ENCODE measurements around the gene AGAP1.
"Not testable (repeated sequence)": the region's sequence is repeated elsewhere in the genome, so short reads cannot be mapped to it uniquely, and the experiment has no call there.

Gene AGAP1

GRCh38 chr2:236065314-236066160 is 571.7 kb downstream of the AGAP1 start:
- no peak for DNase-seq (ENCODE audit: low read depth in 2 of 2)

- no peak for DNase-seq (ENCODE audit: low read depth in 2 of 2)
Observed at GRCh38 chr2:236070236-236070635, 576.4 kb downstream of the AGAP1 start.

- no peak for DNase-seq (ENCODE audit: low read depth in 2 of 2)
Observed at GRCh38 chr2:236073246-236073645, 579.4 kb downstream of the AGAP1 start.

- no peak for DNase-seq (ENCODE audit: low read depth in 2 of 2)
Observed at GRCh38 chr2:236073867-236074655, 580.2 kb downstream of the AGAP1 start.

GRCh38 chr2:236075802-236076201 is 582.0 kb downstream of the AGAP1 start:
- no peak for DNase-seq (ENCODE audit: low read depth in 2 of 2)

GRCh38 chr2:236078297-236079255 is 584.7 kb downstream of the AGAP1 start:
- DNase-seq (ENCODE audit: low read depth in 2 of 2): no peak

- DNase-seq (ENCODE audit: low read depth in 2 of 2): no peak
Observed at GRCh38 chr2:236080412-236080811, 586.6 kb downstream of the AGAP1 start.

- no peak for DNase-seq (ENCODE audit: low read depth in 2 of 2)
Observed at GRCh38 chr2:236081171-236081570, 587.3 kb downstream of the AGAP1 start.

- DNase-seq (ENCODE audit: low read depth in 2 of 2): no peak
Observed at GRCh38 chr2:236082061-236082460, 588.2 kb downstream of the AGAP1 start.

GRCh38 chr2:236083934-236084333 is 590.1 kb downstream of the AGAP1 start:
- DNase-seq (ENCODE audit: low read depth in 2 of 2): no peak

- no peak for DNase-seq (ENCODE audit: low read depth in 2 of 2)
Observed at GRCh38 chr2:236085211-236085610, 591.4 kb downstream of the AGAP1 start.

GRCh38 chr2:236085647-236086046 is 591.8 kb downstream of the AGAP1 start:
- no peak for DNase-seq (ENCODE audit: low read depth in 2 of 2)

GRCh38 chr2:236086403-236086970 is 592.6 kb downstream of the AGAP1 start:
- no peak for DNase-seq (ENCODE audit: low read depth in 2 of 2)

- no peak for DNase-seq (ENCODE audit: low read depth in 2 of 2)
Observed at GRCh38 chr2:236086971-236087465, 593.2 kb downstream of the AGAP1 start.

- DNase-seq (ENCODE audit: low read depth in 2 of 2): no peak
Observed at GRCh38 chr2:236088368-236089057, 594.7 kb downstream of the AGAP1 start.

GRCh38 chr2:236089271-236090026 is 595.6 kb downstream of the AGAP1 start:
- no peak for DNase-seq (ENCODE audit: low read depth in 2 of 2)

GRCh38 chr2:236090027-236090382 is 596.2 kb downstream of the AGAP1 start:
- DNase-seq (ENCODE audit: low read depth in 2 of 2): no peak

GRCh38 chr2:236090826-236091225 is 597.0 kb downstream of the AGAP1 start:
- not testable (repeated sequence) for DNase-seq (ENCODE audit: low read depth in 2 of 2)

- DNase-seq (ENCODE audit: low read depth in 2 of 2): no peak
Observed at GRCh38 chr2:236092714-236093113, 598.9 kb downstream of the AGAP1 start.

GRCh38 chr2:236093134-236093533 is 599.3 kb downstream of the AGAP1 start:
- DNase-seq (ENCODE audit: low read depth in 2 of 2): no peak
